ENCODE results near the gene FERMT1.
"Not testable (repeated sequence)": the region's sequence is repeated elsewhere in the genome, so short reads cannot be mapped to it uniquely, and the experiment has no call there.

Gene FERMT1

GRCh38 chr20:6070829-6071695, 51.8 kb downstream of the FERMT1 start:
- no peak for DNase-seq (ENCODE audit: low read depth in 2 of 3, low spot score in 2 of 3)

GRCh38 chr20:6069669-6070068, 53.2 kb downstream of the FERMT1 start:
- DNase-seq (ENCODE audit: low read depth in 2 of 3, low spot score in 2 of 3), result no peak

DNA sequence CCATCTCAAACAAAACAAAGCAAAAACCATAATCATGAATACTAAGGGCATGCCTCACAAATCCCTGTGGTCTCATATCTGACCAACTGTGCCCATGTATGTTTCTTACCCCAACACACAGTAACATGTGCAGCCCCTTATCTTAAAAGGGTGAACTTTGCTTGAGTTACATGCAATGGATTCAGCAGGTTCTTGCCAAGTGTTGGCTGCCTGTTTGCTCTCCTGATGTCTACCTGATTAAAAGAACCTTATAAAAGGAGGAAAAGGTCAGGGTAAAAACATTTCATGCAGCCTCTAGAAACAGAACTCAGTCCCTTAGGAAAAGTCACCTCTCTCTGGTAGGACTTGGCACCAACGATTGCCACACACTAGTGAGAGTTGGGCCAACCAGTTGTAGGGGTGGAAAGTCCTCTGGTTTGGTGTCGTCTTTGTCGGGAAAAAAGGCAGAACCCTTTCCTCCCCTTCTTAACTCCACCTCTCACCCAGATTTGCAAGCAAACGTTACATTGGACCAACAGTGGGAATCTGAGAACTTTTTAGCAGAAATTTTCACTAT, 55.0 kb downstream of the FERMT1 start:
- DNase-seq (ENCODE audit: low read depth in 2 of 3, low spot score in 2 of 3), result no peak

DNA sequence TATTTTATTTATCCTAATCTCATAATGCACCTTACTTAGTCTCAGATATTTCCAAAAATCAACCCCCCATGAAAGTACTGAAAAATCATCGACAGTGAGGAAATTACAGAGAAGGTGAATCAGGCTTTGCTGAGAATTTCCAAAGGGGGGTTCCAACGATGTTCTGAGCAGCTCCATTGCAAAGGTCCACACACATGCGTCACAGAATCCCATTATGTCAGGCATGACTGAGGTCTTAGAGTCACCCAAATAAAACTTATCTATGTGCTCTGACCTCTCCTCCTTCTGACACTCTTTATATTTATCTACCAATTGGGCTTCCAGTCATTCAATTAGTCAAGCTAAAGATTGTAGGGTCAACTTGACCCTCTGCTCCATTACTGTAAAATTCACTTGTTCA, 56.2 kb downstream of the FERMT1 start:
- DNase-seq (ENCODE audit: low read depth in 2 of 3, low spot score in 2 of 3), result no peak

GRCh38 chr20:6061544-6061943, 61.3 kb downstream of the FERMT1 start:
- no peak for DNase-seq (ENCODE audit: low read depth in 2 of 3, low spot score in 2 of 3)

DNA sequence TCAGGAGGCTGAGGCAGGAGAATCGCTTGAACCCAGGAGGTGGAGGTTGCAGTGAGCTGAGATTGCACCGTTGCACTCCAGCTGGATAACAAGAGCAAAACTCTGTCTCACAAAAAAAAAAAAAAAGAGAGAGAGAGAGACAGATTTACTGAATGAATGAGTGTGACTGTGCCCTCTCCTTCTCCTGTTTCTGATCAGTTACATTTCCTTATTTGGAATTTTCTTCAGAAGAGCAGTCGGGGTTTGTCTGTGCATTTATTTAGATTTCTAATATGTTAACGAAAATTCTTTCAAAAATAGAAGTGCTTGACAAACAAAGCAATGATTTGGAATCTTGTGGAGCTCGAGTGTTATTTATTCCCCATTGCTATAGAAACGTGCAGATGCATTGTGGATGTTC, 62.6 kb downstream of the FERMT1 start:
- DNase-seq (ENCODE audit: low read depth in 2 of 3, low spot score in 2 of 3), result no peak

GRCh38 chr20:6058684-6059295, 64.0 kb downstream of the FERMT1 start:
- no peak for DNase-seq (ENCODE audit: low read depth in 2 of 3, low spot score in 2 of 3)

- no peak for DNase-seq (ENCODE audit: low read depth in 2 of 3, low spot score in 2 of 3)
These were observed 65.1 kb downstream of the FERMT1 start for GRCh38 chr20:6057691-6058090.

DNA sequence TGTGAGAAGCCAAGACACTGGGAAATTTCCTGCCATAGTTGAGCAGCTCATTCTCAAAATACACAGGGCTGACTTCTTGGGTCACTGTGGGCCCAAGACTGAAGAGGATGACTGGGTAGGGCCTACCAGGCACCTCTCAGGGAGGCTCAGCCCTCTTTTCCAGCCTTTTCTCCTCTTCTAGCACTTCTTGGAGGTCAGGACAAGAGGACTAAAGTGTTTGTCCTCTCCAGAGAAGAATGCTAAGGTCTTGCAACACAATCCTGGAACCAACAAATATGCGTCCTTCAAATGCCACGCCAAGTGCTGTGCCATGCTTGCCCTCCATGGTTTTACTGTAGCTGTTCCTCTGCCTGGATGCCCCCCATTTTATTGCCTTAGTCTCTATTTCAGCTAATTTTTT, 65.7 kb downstream of the FERMT1 start:
- DNase-seq (ENCODE audit: low read depth in 2 of 3, low spot score in 2 of 3), result no peak

- DNase-seq (ENCODE audit: low read depth in 2 of 3, low spot score in 2 of 3), result no peak
These were observed 66.8 kb downstream of the FERMT1 start for GRCh38 chr20:6055981-6056569.

- no peak for DNase-seq (ENCODE audit: low read depth in 2 of 3, low spot score in 2 of 3)
These were observed 67.6 kb downstream of the FERMT1 start for GRCh38 chr20:6055161-6055783.

DNA sequence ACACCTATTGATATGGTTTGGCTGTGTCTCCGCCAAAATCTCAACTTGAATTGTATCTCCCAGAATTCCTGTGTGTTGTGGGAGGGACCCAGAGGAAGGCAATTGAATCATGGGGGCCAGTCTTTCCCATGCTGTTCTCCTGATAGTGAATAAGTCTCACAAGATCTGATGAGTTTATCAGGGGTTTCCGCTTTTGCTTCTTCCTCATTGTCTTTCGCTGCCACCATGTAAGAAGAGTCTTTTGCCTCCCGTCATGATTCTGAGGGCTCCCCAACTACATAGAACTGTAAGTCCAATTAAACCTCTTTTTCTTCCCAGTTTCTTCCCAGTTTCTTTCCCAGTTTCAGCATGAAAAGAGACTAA, 68.2 kb downstream of the FERMT1 start:
- not testable (repeated sequence) for DNase-seq (ENCODE audit: low read depth in 2 of 3, low spot score in 2 of 3)

GRCh38 chr20:6053776-6054688, 68.8 kb downstream of the FERMT1 start, which contains the start of gene LRRN4:
Gene LRRN4, minus strand, starts transcription at chr20:6054060. Its CDS starts 1,261 bp downstream, at chr20:6052799.
- DNase-seq (ENCODE audit: low read depth in 2 of 3, low spot score in 2 of 3), result no peak

GRCh38 chr20:6053064-6053775, 69.6 kb downstream of the FERMT1 start:
- DNase-seq (ENCODE audit: low read depth in 2 of 3, low spot score in 2 of 3), result no peak

DNA sequence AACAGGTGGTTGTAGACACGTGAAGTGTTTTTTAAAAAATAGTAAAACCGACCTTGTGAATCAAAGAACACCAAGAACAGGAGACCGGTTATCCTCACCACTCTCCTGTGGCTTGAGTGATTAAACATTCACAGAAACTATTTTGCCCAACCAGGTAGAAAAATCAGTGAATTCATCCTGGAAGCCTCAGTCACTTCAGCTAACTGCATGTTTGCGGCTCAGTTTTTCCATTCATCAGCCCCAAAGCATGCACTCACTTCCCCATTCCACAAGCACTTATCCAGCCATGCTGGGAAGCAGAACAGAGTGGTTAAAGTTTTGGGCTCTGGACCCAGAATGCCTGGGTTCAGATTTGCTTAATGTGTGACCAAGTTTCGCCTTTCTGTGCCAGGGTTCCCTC, 71.3 kb downstream of the FERMT1 start:
- no peak for DNase-seq (ENCODE audit: low read depth in 2 of 3, low spot score in 2 of 3)

DNA sequence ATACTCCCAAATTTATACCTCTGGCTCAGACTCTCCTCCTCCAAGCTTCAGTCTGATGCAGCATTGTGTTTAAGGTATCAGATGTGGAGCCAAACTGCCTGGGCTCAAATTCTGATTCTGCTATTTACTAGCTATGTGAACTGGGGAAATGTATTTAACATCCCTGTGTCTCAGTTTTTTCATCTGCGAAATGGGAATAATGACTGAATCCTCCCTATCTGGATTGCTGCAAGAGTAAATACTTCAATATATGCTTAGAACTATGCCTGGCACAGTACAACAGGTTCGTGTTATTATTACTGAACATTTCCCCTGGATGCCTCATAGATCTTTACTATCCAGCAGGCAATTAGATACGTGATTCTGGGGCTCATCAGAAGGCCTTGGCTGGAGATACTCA, 74.4 kb downstream of the FERMT1 start:
- no peak for DNase-seq (ENCODE audit: low read depth in 2 of 3, low spot score in 2 of 3)

- DNase-seq (ENCODE audit: low read depth in 2 of 3, low spot score in 2 of 3), result no peak
These were observed 76.4 kb downstream of the FERMT1 start for GRCh38 chr20:6046432-6046831.

GRCh38 chr20:6045566-6045965, 77.3 kb downstream of the FERMT1 start:
- DNase-seq (ENCODE audit: low read depth in 2 of 3, low spot score in 2 of 3), result no peak

- no peak for DNase-seq (ENCODE audit: low read depth in 2 of 3, low spot score in 2 of 3)
These were observed 78.7 kb downstream of the FERMT1 start for GRCh38 chr20:6044115-6044514.

DNA sequence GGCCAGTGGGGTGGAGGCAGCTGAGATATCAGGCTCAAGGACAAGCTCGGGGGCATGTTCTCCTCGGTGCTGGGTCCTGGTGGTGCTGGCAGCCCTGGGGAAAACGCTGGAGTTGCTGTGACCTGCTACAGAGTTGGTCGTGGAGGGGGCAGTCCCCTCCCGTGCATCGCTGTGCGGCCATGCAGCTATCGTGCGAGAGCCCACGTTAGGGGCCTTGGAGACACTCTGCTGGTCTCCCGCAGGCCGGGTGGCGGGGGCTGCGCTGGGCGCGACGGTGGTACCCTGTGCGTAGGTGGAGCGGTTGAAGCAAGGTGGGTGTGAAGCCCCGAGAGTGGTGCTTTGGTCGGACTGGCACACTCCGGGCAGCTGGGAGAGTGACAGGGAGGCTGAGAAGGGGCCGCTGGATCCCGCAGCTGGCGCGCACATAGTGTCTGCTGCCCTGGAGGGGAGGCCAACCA, 81.0 kb downstream of the FERMT1 start:
- no peak for DNase-seq (ENCODE audit: low read depth in 2 of 3, low spot score in 2 of 3)

Data from activated CD8-positive, alpha-beta memory T cell treated with anti-CD3 and anti-CD28 coated beads for 48 hours (primary cell).